Ramos (cell line): Measurements from ENCODE around the gene NFE2L1.
"Not testable (repeated sequence)": the region's sequence is repeated elsewhere in the genome, so short reads cannot be mapped to it uniquely, and the experiment has no call there.

ENCODE experiments used
- in situ Hi-C: fragments of 300-500 bp; cut with MboI; formaldehyde crosslinking; loops from one replicate; pipeline ENCODE4 v1.14.3; 2022; ENCODE audit warnings: low sequenced_read_pairs; ENCODE audit not compliant: unreplicated experiment

Gene NFE2L1, protein sequence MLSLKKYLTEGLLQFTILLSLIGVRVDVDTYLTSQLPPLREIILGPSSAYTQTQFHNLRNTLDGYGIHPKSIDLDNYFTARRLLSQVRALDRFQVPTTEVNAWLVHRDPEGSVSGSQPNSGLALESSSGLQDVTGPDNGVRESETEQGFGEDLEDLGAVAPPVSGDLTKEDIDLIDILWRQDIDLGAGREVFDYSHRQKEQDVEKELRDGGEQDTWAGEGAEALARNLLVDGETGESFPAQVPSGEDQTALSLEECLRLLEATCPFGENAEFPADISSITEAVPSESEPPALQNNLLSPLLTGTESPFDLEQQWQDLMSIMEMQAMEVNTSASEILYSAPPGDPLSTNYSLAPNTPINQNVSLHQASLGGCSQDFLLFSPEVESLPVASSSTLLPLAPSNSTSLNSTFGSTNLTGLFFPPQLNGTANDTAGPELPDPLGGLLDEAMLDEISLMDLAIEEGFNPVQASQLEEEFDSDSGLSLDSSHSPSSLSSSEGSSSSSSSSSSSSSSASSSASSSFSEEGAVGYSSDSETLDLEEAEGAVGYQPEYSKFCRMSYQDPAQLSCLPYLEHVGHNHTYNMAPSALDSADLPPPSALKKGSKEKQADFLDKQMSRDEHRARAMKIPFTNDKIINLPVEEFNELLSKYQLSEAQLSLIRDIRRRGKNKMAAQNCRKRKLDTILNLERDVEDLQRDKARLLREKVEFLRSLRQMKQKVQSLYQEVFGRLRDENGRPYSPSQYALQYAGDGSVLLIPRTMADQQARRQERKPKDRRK

DNA sequence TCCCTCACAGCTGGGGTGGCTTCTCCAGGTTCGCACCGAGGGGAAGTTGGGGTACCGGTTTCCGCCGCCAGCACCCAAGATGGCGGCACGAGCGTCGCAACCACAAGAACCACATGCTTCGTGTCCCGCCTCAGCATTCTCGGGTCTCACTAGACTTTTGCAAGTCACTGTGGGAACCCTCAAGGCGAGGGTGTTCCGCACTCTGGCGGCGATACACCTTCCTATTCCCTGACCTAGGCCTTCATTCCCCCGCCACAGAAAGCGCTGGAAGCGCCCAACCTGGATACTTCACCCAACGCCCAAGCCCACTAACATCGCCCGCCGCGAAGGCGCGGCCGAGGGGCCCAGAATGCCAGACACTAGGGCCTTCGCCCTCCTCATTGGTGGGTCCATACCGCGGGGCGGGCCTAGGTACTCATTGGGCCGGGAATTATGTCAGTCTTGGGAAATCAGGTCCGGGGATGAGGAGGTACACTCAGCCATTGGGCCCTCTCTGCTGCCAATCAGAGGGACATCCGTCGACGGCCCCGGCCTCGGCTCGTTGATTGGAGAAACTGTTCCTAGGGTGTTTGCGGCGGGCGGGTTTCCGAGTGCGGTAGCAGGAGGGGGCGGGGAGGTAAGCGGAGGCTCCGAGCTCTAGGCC, at the start of gene NFE2L1:
Gene NFE2L1, plus strand, starts transcription at position 619 of the 643 bp plus-strand sequence. CDS start 2,760 bp downstream, outside the sequence.
- in situ Hi-C loops = no loop called here

DNA sequence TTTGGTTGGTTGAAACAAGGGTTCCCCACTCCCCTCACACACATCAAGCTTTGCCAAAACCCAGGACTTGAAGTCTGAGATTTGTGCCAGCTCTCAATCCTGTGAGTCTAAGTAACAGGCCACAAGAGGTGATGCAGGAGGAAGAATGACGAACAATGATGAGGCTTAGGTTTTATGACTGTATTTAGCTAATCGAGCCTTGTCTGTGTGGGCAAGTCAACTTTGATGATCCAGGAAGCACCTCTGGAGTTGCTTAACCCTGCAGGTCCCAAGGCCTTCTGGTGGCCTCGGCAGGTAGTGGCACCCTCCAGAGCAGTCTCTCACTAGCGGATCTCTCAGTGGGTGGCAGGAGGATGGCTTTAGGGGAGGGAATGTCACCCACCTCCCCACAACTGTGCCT, 48.6 kb upstream of the NFE2L1 start:
- in situ Hi-C loops = no loop called here

DNA sequence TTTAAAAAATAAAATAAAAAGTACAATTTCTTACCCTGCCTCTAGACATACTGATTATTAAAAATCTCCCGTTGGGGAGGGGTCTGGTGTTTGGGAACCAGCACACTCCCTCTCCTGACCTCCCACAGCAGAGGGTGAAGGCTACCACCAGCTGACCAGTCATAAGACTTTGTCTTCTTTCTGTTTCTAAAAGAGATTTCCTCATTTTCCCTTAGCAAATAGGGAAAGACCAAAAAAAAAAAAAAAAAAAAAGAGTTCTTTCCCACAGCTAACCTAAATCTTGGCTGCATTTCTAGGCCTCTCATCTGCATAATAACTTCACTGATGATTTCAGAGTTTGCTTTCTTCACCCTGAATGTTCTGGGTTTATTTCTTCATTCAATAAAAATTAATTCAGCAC, 47.0 kb upstream of the NFE2L1 start:
- in situ Hi-C loops = no loop called here

DNA sequence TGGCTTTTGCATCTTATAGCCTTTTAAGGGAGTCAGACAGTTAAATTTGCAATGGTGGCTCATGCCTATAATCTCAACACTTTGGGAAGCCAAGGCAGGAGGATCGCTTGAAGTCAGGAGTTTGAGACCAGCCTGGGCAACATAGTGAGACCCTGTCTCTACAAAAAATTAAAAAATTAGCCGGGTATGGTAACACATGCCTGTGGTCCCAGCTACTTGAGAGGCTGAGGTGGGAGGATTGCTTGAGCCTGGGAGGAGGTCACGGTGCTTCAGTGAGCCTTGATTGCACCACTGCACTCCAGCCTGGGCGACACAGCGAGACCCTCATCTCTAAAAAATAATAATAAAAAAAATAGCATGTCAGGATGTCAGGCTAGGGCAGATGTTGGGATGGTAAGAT, 46.5 kb upstream of the NFE2L1 start:
- in situ Hi-C loops = not testable (repeated sequence)

DNA sequence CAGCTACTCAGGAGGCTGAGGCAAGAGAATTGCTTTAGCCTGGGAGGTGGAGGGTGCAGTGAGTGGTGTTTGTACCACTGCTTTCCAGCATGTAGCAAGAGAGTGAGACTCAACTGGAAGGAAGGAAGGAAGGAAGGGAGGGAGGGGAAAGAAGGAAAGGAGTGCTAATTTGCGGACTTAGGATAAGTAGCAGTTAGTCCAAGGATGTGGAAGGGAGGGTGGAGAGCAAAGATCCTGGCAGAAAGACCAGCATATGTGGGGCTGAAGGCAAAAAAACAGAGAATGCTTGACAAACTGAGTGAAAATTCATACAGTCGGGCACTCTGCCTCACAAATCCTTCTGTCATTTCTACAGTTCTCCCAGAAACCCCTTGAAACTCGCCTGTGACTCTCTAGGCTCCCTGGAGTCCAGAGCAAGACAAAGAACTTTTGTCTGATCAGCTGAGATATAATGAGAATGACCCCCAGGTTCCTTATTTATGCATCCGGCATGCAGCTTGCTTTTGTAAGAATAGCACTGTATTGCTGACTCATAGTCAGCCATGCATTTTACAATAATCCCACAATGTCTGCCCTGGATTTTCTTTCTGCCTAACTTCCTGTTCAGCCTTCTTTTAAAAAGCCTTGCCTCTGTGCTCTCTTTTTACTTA, 45.8 kb upstream of the NFE2L1 start:
- in situ Hi-C loops = no loop called here

DNA sequence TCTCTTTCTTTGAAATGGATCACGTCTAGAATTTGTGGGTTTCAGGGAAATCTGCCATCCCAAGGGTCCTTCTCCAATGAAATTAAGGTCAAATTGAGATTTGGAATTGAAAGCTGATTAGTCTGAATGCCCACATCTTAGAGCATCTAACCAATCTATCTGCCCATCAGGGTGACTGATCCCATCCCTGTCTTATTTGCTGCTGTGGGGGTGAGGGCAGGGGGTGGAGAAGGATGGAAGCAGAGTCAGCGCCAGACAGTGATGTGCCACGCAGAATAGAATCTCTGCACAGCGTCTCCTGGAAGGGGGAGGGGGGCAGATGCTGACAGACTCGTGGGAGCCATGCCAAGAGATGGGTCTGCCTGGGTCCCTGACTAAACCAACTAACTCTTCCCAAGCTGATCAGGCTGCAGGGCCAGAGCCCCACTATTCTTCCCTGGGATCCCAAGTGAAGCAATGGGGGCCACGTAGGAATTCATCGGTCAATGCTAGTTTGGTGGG, 45.2 kb upstream of the NFE2L1 start:
- in situ Hi-C loops = no loop called here

DNA sequence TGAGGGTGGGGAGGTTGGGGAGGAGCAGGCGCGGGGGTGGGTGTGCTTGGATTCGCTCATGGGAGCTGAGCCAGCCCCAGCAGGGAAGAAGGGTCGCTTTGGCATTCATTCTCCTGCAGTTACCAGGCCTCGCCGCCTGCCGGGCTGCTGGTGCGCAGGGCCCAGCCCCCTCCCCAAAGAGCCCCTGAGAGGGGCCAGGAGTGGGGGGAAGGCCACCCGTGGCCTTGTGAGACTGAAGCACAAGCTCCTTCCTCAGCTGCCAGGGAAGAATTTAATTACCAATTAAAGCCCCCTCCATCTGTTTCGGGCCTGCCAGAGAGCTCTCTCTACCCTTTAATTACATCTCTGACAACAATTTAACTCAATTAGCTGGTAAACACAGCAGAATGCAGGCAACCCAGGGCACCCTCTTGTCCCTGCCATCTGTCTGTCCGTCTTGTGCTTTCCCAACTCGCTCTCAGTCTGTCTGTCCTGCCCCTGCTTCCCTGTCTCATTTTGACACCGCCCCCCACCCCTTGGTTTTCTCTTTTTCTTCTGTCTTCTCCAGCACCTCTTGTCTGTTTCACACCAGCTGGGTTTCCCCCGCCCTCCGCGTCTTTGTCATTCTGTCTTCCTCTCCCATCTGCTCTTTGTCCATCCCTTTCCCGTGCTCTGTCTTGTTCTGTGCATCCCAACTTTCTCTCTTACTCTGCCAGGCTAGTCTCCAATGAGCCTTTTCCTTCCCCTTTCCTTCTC, 44.6 kb upstream of the NFE2L1 start:
- in situ Hi-C loops = no loop called here

DNA sequence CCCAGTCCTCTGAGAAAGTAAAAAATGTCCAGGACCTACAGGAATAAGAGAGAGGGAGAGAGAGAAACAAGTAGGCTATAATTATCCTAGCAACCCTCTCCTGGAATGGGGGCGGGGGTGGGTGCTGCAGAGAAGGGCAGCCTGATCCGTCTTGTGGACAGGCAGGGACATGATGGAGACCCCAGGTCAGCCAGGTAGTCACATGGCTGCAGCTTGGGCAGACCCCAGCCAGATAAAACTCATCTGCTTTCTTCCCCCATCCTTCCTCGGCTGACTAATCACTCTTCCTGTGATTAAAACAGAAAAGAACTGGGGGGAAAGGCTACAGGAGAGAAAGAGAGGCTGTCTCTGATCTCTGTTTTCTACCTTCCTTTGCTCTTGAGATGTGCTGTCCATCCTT, 43.2 kb upstream of the NFE2L1 start:
- in situ Hi-C loops = no loop called here

DNA sequence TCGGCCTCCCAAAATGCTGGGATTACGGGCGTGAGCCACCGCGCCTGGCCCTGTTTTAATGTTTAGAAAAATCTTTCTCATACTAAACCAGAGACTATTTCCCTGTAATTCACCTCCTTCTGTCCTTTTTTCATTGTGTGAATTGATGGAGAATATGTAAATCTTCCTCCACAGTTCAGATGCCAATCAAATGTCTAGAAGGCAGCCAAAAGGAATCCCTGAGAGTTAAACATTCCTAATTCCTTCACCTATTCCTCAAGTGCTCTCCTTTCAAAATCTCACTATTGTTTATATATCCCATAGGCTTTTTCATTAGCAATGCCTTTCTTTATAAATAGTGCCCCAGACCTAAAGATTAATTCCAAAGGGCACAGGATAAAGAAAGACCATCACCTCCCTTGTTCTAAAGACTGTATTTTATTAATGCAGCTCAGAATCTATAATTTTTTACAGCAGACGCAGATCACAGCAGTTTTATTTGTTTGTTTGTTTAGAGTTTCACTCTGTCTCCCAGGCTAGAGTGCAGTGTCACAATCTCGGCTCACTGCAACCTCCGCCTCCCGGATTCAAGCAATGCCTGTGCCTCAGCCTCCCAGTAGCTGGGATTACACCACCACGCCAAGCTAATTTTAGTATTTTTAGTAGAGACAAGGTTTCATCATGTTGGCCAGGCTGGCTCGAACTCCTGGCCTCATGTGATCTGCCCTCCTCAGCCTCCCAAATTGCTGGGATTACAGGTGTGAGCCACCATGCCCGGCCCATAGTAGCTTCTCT, 41.0 kb upstream of the NFE2L1 start:
- in situ Hi-C loops = no loop called here

DNA sequence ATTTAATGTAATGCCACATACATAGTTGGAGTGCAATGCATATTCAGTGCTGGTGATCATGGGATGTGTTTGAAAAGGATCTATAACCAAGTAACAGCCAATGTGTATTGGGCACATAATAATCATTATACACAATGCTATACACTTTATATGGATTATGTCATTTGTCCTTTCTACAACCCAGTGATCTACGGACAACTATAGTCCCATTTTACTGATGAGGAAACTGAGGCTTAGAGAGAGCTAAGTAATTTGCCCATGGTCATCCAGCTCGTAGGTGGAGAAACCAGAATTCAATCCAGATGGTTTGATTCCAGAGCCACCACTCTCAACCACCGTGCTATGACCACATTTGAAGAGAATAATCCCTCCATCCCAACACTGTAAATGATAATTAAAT, 38.0 kb upstream of the NFE2L1 start:
- in situ Hi-C loops = no loop called here

DNA sequence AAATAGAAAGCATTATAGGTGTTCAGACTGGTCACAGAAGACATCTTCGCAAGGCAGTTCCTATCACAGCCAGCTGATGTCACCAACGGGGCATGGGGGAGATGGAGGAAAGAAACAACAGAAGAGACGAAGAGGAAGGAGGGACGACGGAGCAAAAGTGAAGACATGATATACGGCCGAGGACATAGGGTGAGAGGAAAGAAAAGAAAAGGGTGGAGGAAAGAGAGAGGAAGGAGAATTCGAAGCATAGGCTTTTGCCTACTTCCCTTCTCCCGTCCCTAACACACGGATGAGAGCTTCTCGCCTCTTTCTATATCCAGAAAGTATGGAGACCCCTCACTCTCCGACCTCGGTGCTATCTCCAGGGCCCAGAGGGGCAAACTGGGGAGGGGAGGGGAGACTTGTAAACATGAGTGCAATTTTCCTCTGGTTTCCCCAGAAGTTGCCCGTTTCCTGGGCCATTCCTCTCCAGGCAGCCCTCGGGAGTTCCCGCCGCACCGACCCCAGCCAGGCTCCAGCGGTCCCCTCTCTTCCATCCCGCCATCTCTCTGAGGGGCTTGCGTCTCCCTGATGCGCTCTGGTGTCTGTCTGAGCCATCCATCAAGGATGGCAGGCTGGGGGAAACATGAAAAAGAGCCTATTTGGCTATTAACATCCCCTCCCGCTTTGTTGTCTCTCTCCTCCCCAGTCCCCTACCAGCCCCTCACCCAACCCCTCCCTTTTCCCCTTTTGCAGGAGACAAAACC, 36.6 kb upstream of the NFE2L1 start:
- in situ Hi-C loops = no loop called here

DNA sequence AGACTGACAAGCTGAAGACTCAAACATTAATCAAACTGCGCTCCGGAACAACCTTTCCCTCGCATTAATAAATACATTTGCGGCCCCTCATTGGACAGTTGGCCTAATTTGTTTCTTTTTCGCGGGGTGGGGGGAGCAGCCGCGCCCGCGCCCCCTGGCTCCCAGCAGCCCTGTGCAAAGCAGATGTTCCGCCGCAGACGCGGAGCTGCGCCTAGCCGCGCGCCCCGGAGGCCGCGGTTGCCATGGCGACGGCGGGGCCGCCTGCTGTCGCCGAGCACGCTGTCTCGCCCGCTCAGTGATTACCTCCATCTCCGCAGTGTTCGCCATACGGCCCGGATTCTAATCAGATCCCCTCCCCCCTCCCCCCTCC, 36.0 kb upstream of the NFE2L1 start:
- in situ Hi-C loops = no loop called here

DNA sequence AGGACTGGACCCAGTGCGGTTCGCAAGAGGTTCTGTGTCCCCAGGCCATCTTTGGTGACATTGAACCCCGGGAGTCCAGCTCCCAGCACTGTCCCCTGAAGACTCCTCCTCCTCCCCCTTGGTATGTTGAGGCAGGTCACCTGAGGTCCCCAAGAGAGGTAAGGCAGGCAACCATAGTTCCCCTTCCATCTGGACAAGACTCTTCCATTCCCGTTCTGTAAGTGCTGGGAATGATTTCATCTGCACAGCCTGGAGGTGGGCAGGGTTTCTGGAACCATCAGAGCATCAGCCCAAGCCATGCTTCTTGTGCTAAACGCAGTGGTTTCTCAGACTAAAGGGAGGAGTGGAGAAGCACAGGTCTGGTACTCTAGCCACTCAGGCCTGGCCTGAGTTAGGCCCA, 35.5 kb upstream of the NFE2L1 start:
- in situ Hi-C loops = no loop called here

DNA sequence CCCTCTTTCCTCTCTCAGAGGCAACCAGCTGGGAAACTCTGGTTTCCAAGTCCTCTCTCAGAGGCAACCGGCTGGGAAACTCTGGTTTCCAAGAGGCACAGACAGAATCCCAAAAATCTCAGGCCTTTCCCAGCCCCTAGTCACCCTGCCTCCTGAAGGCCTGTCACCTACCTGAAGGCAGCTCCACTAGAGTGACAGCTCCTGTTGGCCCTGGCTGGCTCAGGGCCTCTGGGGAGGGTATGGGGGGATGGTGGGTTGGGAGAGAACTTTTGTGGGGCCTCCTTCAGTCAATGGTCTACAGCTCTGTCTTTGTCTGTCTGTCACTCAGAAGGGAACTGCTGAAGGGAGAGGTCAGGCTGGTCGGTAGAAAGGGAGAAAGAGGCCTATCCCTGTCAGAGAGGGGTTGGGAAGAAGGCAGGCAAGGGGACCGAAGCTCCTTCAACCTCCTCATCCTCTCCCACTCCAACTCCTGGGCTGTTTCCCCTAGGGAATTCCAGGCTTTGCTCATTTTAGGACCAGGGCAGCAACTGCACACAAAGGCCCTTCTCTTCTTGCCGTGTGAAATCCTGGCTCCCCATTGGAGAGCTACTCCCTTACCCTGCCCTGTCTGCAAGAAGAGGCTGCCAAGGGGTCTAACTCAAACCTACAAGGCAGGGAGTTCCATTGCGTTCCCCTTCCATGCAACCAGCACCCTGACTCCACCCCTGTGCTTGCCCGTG, 34.1 kb upstream of the NFE2L1 start:
- in situ Hi-C loops = no loop called here

DNA sequence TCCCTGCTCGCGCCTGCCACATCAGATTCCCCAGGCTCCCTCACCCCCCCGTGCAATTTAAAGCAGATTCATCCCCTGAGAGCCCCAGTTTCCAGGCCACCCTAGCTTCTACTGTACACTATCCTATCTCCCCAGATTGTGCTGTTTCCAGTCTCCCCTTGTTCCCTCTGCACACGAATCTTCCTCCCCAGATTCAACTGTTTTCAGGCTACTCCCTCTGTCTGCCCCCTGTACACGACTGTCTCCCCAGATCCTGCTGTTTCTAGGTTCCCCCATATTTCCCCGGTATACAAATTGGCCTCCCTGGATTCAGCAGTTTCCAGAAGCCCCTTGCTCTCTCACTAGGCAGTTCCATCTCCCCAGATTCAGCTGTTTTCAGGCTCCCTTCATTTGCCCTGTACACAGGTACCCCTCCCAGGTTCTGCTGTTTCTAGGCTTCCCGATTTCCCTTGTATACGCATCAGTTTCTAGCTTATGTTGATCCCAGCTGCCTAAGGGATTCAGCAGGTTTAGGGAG, 33.5 kb upstream of the NFE2L1 start:
- in situ Hi-C loops = no loop called here

DNA sequence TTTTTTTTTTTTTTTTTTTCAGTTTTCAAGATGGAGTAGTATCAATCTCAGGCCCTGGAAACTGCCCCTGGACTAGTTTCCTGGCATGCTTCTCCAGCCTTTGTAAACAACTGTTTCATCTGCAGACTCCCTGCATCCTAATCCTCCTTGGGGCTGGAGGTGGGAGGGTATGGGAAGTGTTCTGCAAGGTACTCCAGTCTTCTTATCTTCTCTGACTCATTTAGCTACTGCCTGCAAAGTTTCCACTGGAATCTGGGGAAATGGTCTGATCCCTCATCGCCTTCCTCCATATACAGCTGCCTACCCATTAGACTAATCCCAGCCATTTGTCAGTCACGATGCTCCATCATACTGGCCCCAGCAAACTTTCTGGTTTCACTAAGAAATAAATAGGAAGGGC, 32.0 kb upstream of the NFE2L1 start:
- in situ Hi-C loops = no loop called here

DNA sequence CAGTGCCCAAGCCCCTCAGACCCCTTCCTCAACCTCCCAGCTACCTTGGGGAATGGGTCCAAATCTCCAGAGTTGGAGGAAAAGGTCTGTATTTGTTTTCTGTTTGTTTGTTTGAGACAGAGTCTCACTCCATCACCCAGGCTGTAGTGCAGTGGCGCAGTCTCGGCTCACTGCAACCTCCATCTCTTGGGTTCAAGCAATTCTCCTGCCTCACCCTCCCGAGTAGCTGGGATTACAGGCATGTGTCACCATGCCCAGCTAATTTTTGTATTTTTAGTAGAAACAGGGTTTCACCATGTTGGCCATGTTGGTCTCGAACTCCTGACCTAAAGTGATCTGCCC, 30.4 kb upstream of the NFE2L1 start:
- in situ Hi-C loops = not testable (repeated sequence)

DNA sequence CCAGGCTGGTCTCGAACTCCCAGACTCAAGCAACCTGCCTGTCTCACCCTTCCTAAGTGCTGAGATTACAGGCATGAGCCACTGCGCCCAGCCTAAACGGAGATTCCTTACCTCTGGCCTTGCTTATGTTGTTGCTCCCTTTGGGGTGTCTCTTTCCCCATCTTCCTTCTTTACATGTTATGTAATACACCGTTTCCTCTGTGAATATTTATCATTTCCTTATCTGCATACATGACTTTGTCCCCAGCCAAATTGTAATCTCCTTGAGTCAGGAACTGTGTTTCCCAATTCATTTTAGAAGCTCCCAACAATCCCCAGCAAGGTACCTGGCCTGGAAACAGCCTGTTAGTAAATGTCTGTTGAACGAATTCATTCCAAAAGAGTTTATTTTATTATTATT, 26.2 kb upstream of the NFE2L1 start:
- in situ Hi-C loops = no loop called here
